Keratinocyte (primary cell): ENCODE results near the gene ADAMTSL1.

ENCODE experiments used
- EZH2 ChIP-seq: IDR thresholded peaks from one replicate; pipeline ENCODE4 v1.6.1; 2012; ENCODE audit warnings: inconsistent platforms, mild to moderate bottlenecking, low read length, moderate library complexity
- TF ChIP-seq, protein P1 (sequence below), 3 experiments: IDR thresholded peaks in 1 of 3; conservative IDR thresholded peaks in 1 of 3; optimal IDR thresholded peaks in 1 of 3; 2 replicates in 2 of 3; 3 replicates in 1 of 3; pipeline versions ENCODE3 to v1.5.1; 2011; ENCODE audit warnings: low read length in 3 of 3, mild to moderate bottlenecking in 3 of 3, moderate library complexity in 2 of 3, control low read depth in 1 of 3, inconsistent platforms in 1 of 3; ENCODE audit not compliant: insufficient read depth in 2 of 3; ENCODE audit errors: extremely low read depth in 1 of 3

DNA sequence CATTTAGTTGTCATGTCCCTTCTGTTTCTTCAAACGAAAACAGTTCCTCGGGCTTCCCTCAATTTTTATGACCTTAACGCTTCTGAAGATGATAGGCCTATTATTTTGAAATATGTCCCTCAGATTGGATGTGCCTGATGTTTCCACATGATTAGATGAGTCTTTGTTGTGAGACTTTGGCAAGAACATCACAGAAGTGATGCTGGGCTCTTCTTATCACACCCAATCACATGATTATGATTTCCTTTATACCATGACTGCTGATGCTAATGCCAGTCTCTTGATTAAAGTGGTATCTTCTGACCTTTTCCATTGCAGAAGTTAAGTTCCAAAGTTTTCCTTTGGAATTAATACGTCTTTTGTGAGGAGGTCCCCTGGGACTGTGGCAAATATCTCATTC lies 383.4 kb downstream of the ADAMTSL1 start:
- TF ChIP-seq, protein P1, sequence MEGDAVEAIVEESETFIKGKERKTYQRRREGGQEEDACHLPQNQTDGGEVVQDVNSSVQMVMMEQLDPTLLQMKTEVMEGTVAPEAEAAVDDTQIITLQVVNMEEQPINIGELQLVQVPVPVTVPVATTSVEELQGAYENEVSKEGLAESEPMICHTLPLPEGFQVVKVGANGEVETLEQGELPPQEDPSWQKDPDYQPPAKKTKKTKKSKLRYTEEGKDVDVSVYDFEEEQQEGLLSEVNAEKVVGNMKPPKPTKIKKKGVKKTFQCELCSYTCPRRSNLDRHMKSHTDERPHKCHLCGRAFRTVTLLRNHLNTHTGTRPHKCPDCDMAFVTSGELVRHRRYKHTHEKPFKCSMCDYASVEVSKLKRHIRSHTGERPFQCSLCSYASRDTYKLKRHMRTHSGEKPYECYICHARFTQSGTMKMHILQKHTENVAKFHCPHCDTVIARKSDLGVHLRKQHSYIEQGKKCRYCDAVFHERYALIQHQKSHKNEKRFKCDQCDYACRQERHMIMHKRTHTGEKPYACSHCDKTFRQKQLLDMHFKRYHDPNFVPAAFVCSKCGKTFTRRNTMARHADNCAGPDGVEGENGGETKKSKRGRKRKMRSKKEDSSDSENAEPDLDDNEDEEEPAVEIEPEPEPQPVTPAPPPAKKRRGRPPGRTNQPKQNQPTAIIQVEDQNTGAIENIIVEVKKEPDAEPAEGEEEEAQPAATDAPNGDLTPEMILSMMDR (optimal IDR thresholded peaks at IDR 0.05 in 1 of 3, IDR thresholded peaks at IDR 0.05 in 1 of 3, conservative IDR thresholded peaks at IDR 0.05 in 1 of 3; ENCODE audit: extremely low read depth in 1 of 3, insufficient read depth in 2 of 3, low read length in 3 of 3) = no peak
- TF ChIP-seq EZH2 = no peak
